ENCODE data around the gene KISS1R.

DNA sequence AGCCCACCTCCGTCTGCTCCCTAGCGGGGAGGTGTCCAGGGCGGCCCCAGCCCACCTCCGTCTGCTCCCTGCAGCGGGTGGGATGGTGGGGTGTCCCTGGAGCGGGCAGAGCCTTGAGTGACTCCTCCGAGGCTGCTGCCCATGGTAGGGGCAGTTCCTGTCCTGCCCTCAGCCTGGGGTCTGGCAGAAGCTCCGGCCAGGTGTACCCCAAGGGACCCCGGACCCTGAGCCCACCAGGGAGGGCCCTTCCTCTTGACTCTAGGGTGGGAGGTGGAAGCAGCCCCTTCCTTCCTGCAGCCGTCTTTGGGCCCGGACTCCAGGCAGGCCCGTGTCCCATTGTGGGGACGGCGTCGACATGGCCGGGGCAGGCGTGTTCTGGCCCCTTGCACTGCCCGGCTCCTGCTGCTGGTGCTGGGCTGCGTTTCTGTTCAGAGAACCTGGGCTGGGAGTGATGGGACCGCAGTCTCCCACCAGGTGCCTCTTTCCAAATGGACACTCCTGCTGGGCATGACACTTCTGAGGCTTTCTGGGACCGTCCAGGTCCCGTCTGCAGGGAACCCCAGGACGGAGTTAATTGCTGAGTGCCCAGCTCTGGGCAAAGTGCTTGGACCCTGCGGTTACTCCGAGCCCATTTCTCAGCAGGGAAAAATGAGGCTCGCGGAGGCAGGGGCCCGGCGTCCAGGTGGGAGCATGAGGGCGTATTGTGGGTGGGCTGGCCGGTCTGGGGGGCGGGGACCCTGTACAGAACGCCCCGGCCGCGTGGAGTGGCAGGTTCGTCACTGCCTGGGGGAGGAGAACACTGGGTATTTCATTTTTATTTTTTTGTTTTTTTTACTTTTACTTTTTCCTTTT, 28.5 kb downstream of the KISS1R start:
- TF ChIP-seq, protein P1, sequence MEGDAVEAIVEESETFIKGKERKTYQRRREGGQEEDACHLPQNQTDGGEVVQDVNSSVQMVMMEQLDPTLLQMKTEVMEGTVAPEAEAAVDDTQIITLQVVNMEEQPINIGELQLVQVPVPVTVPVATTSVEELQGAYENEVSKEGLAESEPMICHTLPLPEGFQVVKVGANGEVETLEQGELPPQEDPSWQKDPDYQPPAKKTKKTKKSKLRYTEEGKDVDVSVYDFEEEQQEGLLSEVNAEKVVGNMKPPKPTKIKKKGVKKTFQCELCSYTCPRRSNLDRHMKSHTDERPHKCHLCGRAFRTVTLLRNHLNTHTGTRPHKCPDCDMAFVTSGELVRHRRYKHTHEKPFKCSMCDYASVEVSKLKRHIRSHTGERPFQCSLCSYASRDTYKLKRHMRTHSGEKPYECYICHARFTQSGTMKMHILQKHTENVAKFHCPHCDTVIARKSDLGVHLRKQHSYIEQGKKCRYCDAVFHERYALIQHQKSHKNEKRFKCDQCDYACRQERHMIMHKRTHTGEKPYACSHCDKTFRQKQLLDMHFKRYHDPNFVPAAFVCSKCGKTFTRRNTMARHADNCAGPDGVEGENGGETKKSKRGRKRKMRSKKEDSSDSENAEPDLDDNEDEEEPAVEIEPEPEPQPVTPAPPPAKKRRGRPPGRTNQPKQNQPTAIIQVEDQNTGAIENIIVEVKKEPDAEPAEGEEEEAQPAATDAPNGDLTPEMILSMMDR (IDR thresholded peaks at IDR 0.05), result no peak
- TF ChIP-seq EP300 (IDR thresholded peaks at IDR 0.05), result no peak
- no peak for TF ChIP-seq POLR2A (IDR thresholded peaks at IDR 0.05)
- no peak for TF ChIP-seq POLR2AphosphoS5 (IDR thresholded peaks at IDR 0.05)

All from suprapubic skin (tissue), 4 donors.